ENCODE measurements around the gene KCND3. TPM values are rescaled to one million over a fixed set of nuclear protein-coding genes. Genes with fewer than 3 reads are reported as not detected.

KCND3 gene
- total RNA-seq, 2 donors from 2014 or later = not detected

DNA sequence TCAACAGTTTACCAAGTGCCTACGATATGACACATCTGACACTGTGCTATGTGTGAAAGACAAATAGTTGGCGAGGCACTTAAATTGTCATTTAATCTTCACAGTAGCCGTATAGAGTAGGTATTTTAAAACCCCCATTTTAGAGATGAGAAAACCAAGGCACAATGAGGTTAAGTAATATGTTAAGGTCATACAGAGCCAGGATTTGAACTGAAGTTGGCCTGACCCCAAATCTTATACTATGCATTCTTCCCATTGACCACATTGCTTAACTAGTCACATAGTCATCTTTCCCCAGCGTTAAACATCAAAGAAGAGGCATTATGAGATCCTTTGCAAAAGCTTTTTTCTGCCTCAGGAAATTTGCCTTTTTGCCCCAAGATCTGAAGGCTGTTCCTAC lies 254.1 kb downstream of the KCND3 start:
- no peak for DNase-seq (ENCODE audit: low spot score in 2 of 2)
- Mint-ChIP-seq H3K27ac (no peak overlapping the region), H3K9me3 (no peaks in the 10 kb centered on the region), H3K36me3 (peaks cover 0 to 5% of the 10 kb centered on the region in 2 donors)
- no peak for ATAC-seq

GRCh38 chr1:111734856-111735255 lies 254.6 kb downstream of the KCND3 start:
- ATAC-seq (no peak), DNase-seq (ENCODE audit: low spot score in 2 of 2) (no peak)
- H3K27ac Mint-ChIP-seq = no peak overlapping the region
- peaks cover 0 to 4% of the 10 kb centered on the region in 2 donors for H3K36me3 Mint-ChIP-seq
- H3K9me3 Mint-ChIP-seq = no peaks in the 10 kb centered on the region

GRCh38 chr1:111734426-111734825 lies 255.0 kb downstream of the KCND3 start:
- ATAC-seq = no peak
- DNase-seq (ENCODE audit: low spot score in 2 of 2) = no peak
- Mint-ChIP-seq H3K9me3 (no peaks in the 10 kb centered on the region), H3K36me3 (no peaks in the 10 kb centered on the region), H3K27ac (no peak overlapping the region)

- no peak overlapping the region for H3K27ac Mint-ChIP-seq
- H3K9me3 Mint-ChIP-seq = no peaks in the 10 kb centered on the region
- no peak for ATAC-seq
- no peak for DNase-seq (ENCODE audit: low spot score in 2 of 2)
- H3K36me3 Mint-ChIP-seq = no peaks in the 10 kb centered on the region
Observed at GRCh38 chr1:111733992-111734341, 255.5 kb downstream of the KCND3 start.

- peak in 1 of 2 donors; percentile 32 for ATAC-seq
- H3K36me3 Mint-ChIP-seq = no peaks in the 10 kb centered on the region
- DNase-seq (ENCODE audit: low spot score in 2 of 2) = no peak
- no peak overlapping the region for H3K27ac Mint-ChIP-seq
- H3K9me3 Mint-ChIP-seq = no peaks in the 10 kb centered on the region
Observed at GRCh38 chr1:111733183-111733991, 256.1 kb downstream of the KCND3 start.

DNA sequence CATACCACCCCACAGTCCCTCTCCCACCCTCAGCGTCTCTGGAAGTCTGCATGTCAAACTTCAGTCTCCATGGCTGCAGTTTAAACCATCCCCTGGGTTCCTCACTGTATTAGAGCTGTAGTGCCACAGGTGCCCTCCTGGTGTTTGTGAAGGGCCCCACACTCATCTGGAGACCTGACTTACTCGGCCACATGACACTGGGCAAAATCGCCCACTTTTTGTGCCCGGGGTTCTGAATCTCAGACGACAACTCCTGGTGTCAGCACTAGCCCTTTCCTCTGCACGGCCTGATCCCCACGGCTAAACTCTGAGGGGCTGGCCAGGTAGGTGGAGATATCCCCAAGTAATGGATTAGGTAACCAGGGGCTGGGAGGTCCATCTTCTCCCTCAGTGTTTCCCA lies 256.8 kb downstream of the KCND3 start:
- Mint-ChIP-seq H3K36me3 (no peaks in the 10 kb centered on the region), H3K27ac (no peak overlapping the region), H3K9me3 (no peaks in the 10 kb centered on the region)
- no peak for ATAC-seq
- no peak for DNase-seq (ENCODE audit: low spot score in 2 of 2)

- no peaks in the 10 kb centered on the region for H3K36me3 Mint-ChIP-seq
- ATAC-seq (no peak), DNase-seq (ENCODE audit: low spot score in 2 of 2) (no peak)
- no peak overlapping the region for H3K27ac Mint-ChIP-seq
- no peaks in the 10 kb centered on the region for H3K9me3 Mint-ChIP-seq
Observed at GRCh38 chr1:111731956-111732355, 257.5 kb downstream of the KCND3 start.

DNA sequence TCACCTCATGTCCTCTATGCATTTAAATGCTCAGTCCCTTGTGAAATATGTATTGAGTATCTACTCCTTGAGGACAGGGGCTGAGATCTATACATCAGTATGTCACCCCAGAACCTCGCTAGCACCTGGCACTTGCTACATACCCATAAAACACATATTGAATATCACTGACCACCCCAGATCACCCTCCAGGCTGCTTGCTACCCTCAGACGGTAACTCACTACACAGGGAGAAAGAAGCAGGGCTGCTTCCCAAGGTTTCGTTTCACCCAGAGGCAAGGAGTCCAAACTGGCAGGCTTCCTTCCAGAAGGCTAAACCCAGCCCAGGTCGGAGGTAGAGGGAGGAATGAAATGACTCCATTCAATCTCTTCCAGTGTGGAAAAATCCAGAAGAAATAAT lies 258.8 kb downstream of the KCND3 start:
- ATAC-seq = no peak
- H3K36me3 Mint-ChIP-seq = no peaks in the 10 kb centered on the region
- H3K27ac Mint-ChIP-seq = no peak overlapping the region
- no peaks in the 10 kb centered on the region for H3K9me3 Mint-ChIP-seq
- no peak for DNase-seq (ENCODE audit: low spot score in 2 of 2)

- Mint-ChIP-seq H3K36me3 (no peaks in the 10 kb centered on the region), H3K9me3 (no peaks in the 10 kb centered on the region), H3K27ac (no peak overlapping the region)
- DNase-seq (ENCODE audit: low spot score in 2 of 2) (no peak), ATAC-seq (no peak)
Observed at GRCh38 chr1:111729946-111730681, 259.4 kb downstream of the KCND3 start.

- ATAC-seq = no peak
Observed at GRCh38 chr1:111729271-111729921, 260.1 kb downstream of the KCND3 start.

GRCh38 chr1:111727056-111727455 lies 262.4 kb downstream of the KCND3 start:
- no peaks in the 10 kb centered on the region for H3K9me3 Mint-ChIP-seq
- ATAC-seq (no peak), DNase-seq (ENCODE audit: low spot score in 2 of 2) (no peak)
- no peaks in the 10 kb centered on the region for H3K36me3 Mint-ChIP-seq
- no peak overlapping the region for H3K27ac Mint-ChIP-seq

More at GRCh38 chr1:111729271-111729921, 260.1 kb downstream of the KCND3 start:
- H3K36me3 Mint-ChIP-seq = no peaks in the 10 kb centered on the region
- no peak overlapping the region for H3K27ac Mint-ChIP-seq
- no peaks in the 10 kb centered on the region for H3K9me3 Mint-ChIP-seq
- no peak for DNase-seq (ENCODE audit: low spot score in 2 of 2)

DNA sequence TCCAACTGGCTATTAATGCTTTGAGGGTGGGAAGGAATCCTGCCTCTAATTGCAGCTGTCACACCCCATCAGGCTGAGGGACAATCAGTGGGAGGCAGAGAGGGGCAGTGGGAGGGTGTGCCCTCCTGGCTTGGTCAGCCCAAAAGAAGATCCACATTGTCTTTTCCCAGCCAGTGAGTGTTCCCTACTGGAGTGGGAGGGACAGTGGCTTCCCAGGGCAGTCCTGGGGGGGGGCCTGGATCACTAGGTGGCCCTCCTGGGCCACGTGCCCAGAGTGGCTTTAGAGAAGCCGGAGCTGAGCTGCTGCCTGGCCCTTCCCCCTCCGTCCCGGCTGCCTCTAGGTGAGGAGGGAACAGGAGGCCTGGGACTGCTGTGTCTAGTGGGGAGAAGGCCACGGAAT lies 264.3 kb downstream of the KCND3 start:
- Mint-ChIP-seq H3K36me3 (no peaks in the 10 kb centered on the region), H3K9me3 (no peaks in the 10 kb centered on the region), H3K27ac (peak overlapping the region; percentile 3 to 23)
- ATAC-seq (no peak), DNase-seq (ENCODE audit: low spot score in 2 of 2) (no peak)

DNA sequence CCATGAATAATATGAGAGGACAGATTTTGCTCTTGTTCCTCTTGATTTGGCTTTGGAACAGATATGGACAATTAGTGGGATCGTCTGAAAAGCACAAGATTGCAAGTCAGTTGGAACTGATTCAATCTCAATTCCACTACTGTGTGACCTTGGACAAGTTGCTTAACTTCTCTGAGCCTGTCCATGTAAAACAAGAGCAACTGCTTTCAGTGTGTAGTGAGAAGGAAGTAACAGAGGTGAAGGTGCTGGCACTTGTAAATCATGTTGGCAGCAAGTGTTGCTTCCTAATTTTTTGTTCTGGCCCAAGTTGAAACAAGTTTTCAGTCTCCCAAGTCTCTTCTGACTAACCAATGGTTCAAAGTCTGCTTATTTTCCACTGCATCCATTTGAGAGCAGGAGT lies 265.6 kb downstream of the KCND3 start:
- no peak for DNase-seq (ENCODE audit: low spot score in 2 of 2)
- no peak overlapping the region for H3K27ac Mint-ChIP-seq
- H3K9me3 Mint-ChIP-seq = no peaks in the 10 kb centered on the region
- no peak for ATAC-seq
- H3K36me3 Mint-ChIP-seq = no peaks in the 10 kb centered on the region

- Mint-ChIP-seq H3K27ac (peak overlapping the region; percentile 22 to 78), H3K36me3 (no peaks in the 10 kb centered on the region), H3K9me3 (no peaks in the 10 kb centered on the region)
- no peak for ATAC-seq
- no peak for DNase-seq (ENCODE audit: low spot score in 2 of 2)
Observed at GRCh38 chr1:111723091-111723806, 266.2 kb downstream of the KCND3 start.

- H3K9me3 Mint-ChIP-seq = no peaks in the 10 kb centered on the region
- no peaks in the 10 kb centered on the region for H3K36me3 Mint-ChIP-seq
- peak; percentile 5 to 8 for ATAC-seq
- H3K27ac Mint-ChIP-seq = peak overlapping the region; percentile 55 to 66
- no peak for DNase-seq (ENCODE audit: low spot score in 2 of 2)
Observed at GRCh38 chr1:111720977-111721786, 268.3 kb downstream of the KCND3 start.

Measured in activated naive CD4-positive, alpha-beta T cell treated with anti-CD3 and anti-CD28 coated beads, Interleukin-2, amount 50 U/mL, for 72 hours (primary cell).